GM10847 (cell line): ENCODE data around the gene TBC1D14.

ENCODE experiments used
- POLR2A ChIP-seq: IDR thresholded peaks from 2 replicates; pipeline ENCODE4 v1.6.1; 2011; ENCODE audit not compliant: insufficient read length; ENCODE audit errors: extremely low read depth

TBC1D14 gene

GRCh38 chr4:7046971-7047370, 137.3 kb downstream of the TBC1D14 start:
- no peak for TF ChIP-seq POLR2A

GRCh38 chr4:7048642-7049041, 139.0 kb downstream of the TBC1D14 start:
- TF ChIP-seq POLR2A, result no peak

GRCh38 chr4:7049295-7049694, 139.7 kb downstream of the TBC1D14 start:
- no peak for TF ChIP-seq POLR2A

- TF ChIP-seq POLR2A, result no peak
Measured at GRCh38 chr4:7049739-7050138, 140.1 kb downstream of the TBC1D14 start.

- no peak for TF ChIP-seq POLR2A
Measured at GRCh38 chr4:7050481-7051143, 141.0 kb downstream of the TBC1D14 start.

GRCh38 chr4:7051144-7051495, 141.5 kb downstream of the TBC1D14 start:
- TF ChIP-seq POLR2A, result no peak

GRCh38 chr4:7051905-7052304, 142.3 kb downstream of the TBC1D14 start:
- TF ChIP-seq POLR2A, result no peak

- no peak for TF ChIP-seq POLR2A
Measured at GRCh38 chr4:7052313-7052712, 142.7 kb downstream of the TBC1D14 start.

- no peak for TF ChIP-seq POLR2A
Measured at GRCh38 chr4:7052923-7053715, 143.5 kb downstream of the TBC1D14 start.

- TF ChIP-seq POLR2A, result no peak
Measured at GRCh38 chr4:7054106-7054880, 144.7 kb downstream of the TBC1D14 start.

- TF ChIP-seq POLR2A, result no peak
Measured at GRCh38 chr4:7055111-7055989, 145.7 kb downstream of the TBC1D14 start.

- no peak for TF ChIP-seq POLR2A
Measured at GRCh38 chr4:7055990-7056325, 146.3 kb downstream of the TBC1D14 start.

- no peak for TF ChIP-seq POLR2A
Measured at GRCh38 chr4:7058792-7059191, 149.2 kb downstream of the TBC1D14 start.

- TF ChIP-seq POLR2A, result no peak
Measured at GRCh38 chr4:7059662-7060061, 150.0 kb downstream of the TBC1D14 start.
